H9 (cell line): Measurements from ENCODE around the gene COL23A1. TPM values are rescaled to one million over a fixed set of nuclear protein-coding genes. Genes with fewer than 3 reads are reported as not detected.

ENCODE experiments used
- DNase-seq: peaks from one replicate; pipeline ENCODE4 v3.0.0-alpha.2; 2017
- H2AFZ ChIP-seq: one replicate; pipeline ENCODE4 v1.6.1; 2013; ENCODE audit warnings: mild to moderate bottlenecking, low read length, control low read depth, moderate library complexity
- H2AK5ac ChIP-seq: 2 replicates; pipeline ENCODE4 v1.6.1; 2013; ENCODE audit warnings: low read length, control low read depth, mixed read lengths; ENCODE audit not compliant: insufficient read length
- H2BK120ac ChIP-seq: one replicate; pipeline ENCODE4 v1.6.1; 2013; ENCODE audit warnings: low read depth, mild to moderate bottlenecking, low read length, control low read depth, inconsistent platforms; ENCODE audit not compliant: poor library complexity, severe bottlenecking
- H2BK12ac ChIP-seq: 2 replicates; pipeline ENCODE4 v1.6.1; 2013; ENCODE audit warnings: low read length, control low read depth, mixed read lengths, low read depth; ENCODE audit not compliant: insufficient read length
- H2BK15ac ChIP-seq: 2 replicates; pipeline ENCODE4 v1.6.1; 2013; ENCODE audit warnings: low read depth, low read length, control low read depth
- H2BK20ac ChIP-seq: one replicate; pipeline ENCODE4 v1.6.1; 2013; ENCODE audit warnings: low read depth, mild to moderate bottlenecking, low read length, control low read depth, inconsistent platforms; ENCODE audit not compliant: poor library complexity, severe bottlenecking
- H2BK5ac ChIP-seq: 2 replicates; pipeline ENCODE4 v1.6.1; 2013; ENCODE audit warnings: low read length, control low read depth, mixed read lengths; ENCODE audit not compliant: insufficient read length
- H3K14ac ChIP-seq: 2 replicates; pipeline ENCODE4 v1.6.1; 2013; ENCODE audit warnings: low read length, control low read depth; ENCODE audit not compliant: insufficient read depth
- H3K18ac ChIP-seq: 2 replicates; pipeline ENCODE4 v1.6.1; 2013; ENCODE audit warnings: low read depth, mild to moderate bottlenecking, mixed read lengths, low read length, control low read depth; ENCODE audit not compliant: insufficient read length
- H3K23ac ChIP-seq: 2 replicates; pipeline ENCODE4 v1.6.1; 2013; ENCODE audit warnings: low read length, control low read depth, mixed read lengths, low read depth; ENCODE audit not compliant: insufficient read length
- H3K23me2 ChIP-seq: 2 replicates; pipeline ENCODE4 v1.6.1; 2013; ENCODE audit warnings: low read depth, mild to moderate bottlenecking, mixed read lengths, low read length, control low read depth; ENCODE audit not compliant: insufficient read length, poor library complexity, severe bottlenecking
- H3K27ac ChIP-seq: 2 replicates; pipeline ENCODE4 v1.5.1; 2013; ENCODE audit warnings: low read length, control low read depth, mixed read lengths, low read depth; ENCODE audit not compliant: insufficient read length
- H3K27me3 ChIP-seq: 2 replicates; pipeline ENCODE4 v1.6.1; 2013; ENCODE audit warnings: low read length, control low read depth, inconsistent platforms; ENCODE audit not compliant: insufficient read depth
- H3K4ac ChIP-seq: 2 replicates; pipeline ENCODE4 v1.6.1; 2013; ENCODE audit warnings: low read depth, mild to moderate bottlenecking, control low read depth, inconsistent platforms, low read length, moderate library complexity
- H3K4me1 ChIP-seq: 2 replicates; pipeline ENCODE4 v1.6.1; 2013; ENCODE audit warnings: low read length, control low read depth, inconsistent platforms; ENCODE audit not compliant: insufficient read depth
- H3K4me2 ChIP-seq: 2 replicates; pipeline ENCODE4 v1.6.1; 2013; ENCODE audit warnings: low read length, control low read depth, mixed read lengths; ENCODE audit not compliant: insufficient read length, insufficient read depth
- H3K56ac ChIP-seq: 2 replicates; pipeline ENCODE4 v1.6.1; 2013; ENCODE audit warnings: low read depth, mild to moderate bottlenecking, mixed read lengths, low read length, control low read depth; ENCODE audit not compliant: insufficient read length
- H3K79me1 ChIP-seq: 2 replicates; pipeline ENCODE4 v1.6.1; 2013; ENCODE audit warnings: low read depth, mild to moderate bottlenecking, moderate library complexity, low read length, control low read depth, inconsistent platforms; ENCODE audit not compliant: insufficient read depth, poor library complexity, severe bottlenecking
- H3K79me2 ChIP-seq: 2 replicates; pipeline ENCODE4 v1.6.1; 2013; ENCODE audit warnings: low read length, control low read depth, inconsistent platforms; ENCODE audit not compliant: insufficient read depth
- H3K9ac ChIP-seq: 2 replicates; pipeline ENCODE4 v1.6.1; 2013; ENCODE audit warnings: low read length, control low read depth, mixed read lengths; ENCODE audit not compliant: insufficient read length; ENCODE audit errors: extremely low read depth
- H3K9me3 ChIP-seq: one replicate; pipeline ENCODE4 v1.6.1; 2013; ENCODE audit warnings: low read depth, low read length, inconsistent platforms; ENCODE audit not compliant: control insufficient read depth
- H3T11ph ChIP-seq: one replicate; pipeline ENCODE4 v1.6.1; 2013; ENCODE audit warnings: mild to moderate bottlenecking, low read length, control low read depth, inconsistent platforms
- H4K20me1 ChIP-seq: one replicate; pipeline ENCODE4 v1.6.1; 2013; ENCODE audit not compliant: control insufficient read depth, insufficient read length, insufficient read depth
- H4K5ac ChIP-seq: 2 replicates; pipeline ENCODE4 v1.6.1; 2013; ENCODE audit warnings: low read depth, mild to moderate bottlenecking, mixed read lengths, low read length, control low read depth; ENCODE audit not compliant: insufficient read length
- H4K8ac ChIP-seq: replicated peaks from 2 replicates; pipeline ENCODE4 v1.6.1; 2013; ENCODE audit warnings: low read length, control low read depth, mixed read lengths, low read depth; ENCODE audit not compliant: insufficient read length
- H4K91ac ChIP-seq: 2 replicates; pipeline ENCODE4 v1.6.1; 2013; ENCODE audit warnings: low read depth, mild to moderate bottlenecking, moderate library complexity, mixed read lengths, low read length, control low read depth; ENCODE audit not compliant: insufficient read length
- H3K27ac Mint-ChIP-seq, 3 experiments: 2 replicates in 2 of 3; 3 replicates in 1 of 3; pipeline ENCODE4 v1.8.0; 2020 to 2021; ENCODE audit warnings: mixed read lengths in 3 of 3, mild to moderate bottlenecking in 1 of 3, moderate library complexity in 1 of 3
- H3K27me3 Mint-ChIP-seq: 2 replicates; pipeline ENCODE4 v1.8.0; 2021; ENCODE audit warnings: low read depth, mild to moderate bottlenecking, moderate library complexity, mixed read lengths
- H3K36me3 Mint-ChIP-seq, 3 experiments: 2 replicates in 2 of 3; 3 replicates in 1 of 3; pipeline ENCODE4 v1.8.0; 2020 to 2021; ENCODE audit warnings: low read depth in 3 of 3, mixed read lengths in 3 of 3; ENCODE audit not compliant: insufficient read depth in 1 of 3
- H3K4me1 Mint-ChIP-seq, 2 experiments: 2 replicates each; pipeline ENCODE4 v1.8.0; 2020; ENCODE audit warnings: mixed read lengths in 2 of 2
- H3K4me3 Mint-ChIP-seq, 2 experiments: 2 replicates in 1 of 2; 3 replicates in 1 of 2; pipeline ENCODE4 v1.8.0; 2020 to 2021; ENCODE audit warnings: mild to moderate bottlenecking in 2 of 2, mixed read lengths in 2 of 2, moderate library complexity in 1 of 2
- H3K9me3 Mint-ChIP-seq, 2 experiments: 2 replicates in 1 of 2; 3 replicates in 1 of 2; pipeline ENCODE4 v1.8.0; 2020; ENCODE audit warnings: mild to moderate bottlenecking in 2 of 2, mixed read lengths in 2 of 2, moderate library complexity in 1 of 2
- CTCF ChIP-seq: fragments of 200-600 bp; sonication (generic); conservative IDR thresholded peaks from 3 replicates; pipeline ENCODE4 v1.8.0; 2021; ENCODE audit warnings: antibody characterized with exemption, mild to moderate bottlenecking
- WGBS: extraction: QIAGEN DNeasy Blood & Tissue Kit; methylation state at CpG from one replicate; pipeline ENCODE4 v1.1.7; 2013; ENCODE audit warnings: missing lambda C conversion rate, low lambda C conversion rate, mixed read lengths; ENCODE audit not compliant: insufficient read length; ENCODE audit errors: extremely low coverage; 5-methylcytosine and 5-hydroxymethylcytosine counted together
- total RNA-seq: library from RNA; stranded (reverse); gene quantifications from 2 replicates; pipeline ENCODE4 v1.2.1, GENCODE V29; 2021

The COL23A1 gene
- total RNA-seq, 1 experiment from 2014 or later, result 2.6 TPM

GRCh38 chr5:178259623-178260536 is 330.3 kb downstream of the COL23A1 start:
- H3K18ac ChIP-seq, result no peak overlapping the region

More at GRCh38 chr5:178259623-178260536, 330.3 kb downstream of the COL23A1 start:
- H3K9me3 ChIP-seq, result no peaks in the 10 kb centered on the region
- H2BK5ac ChIP-seq, result no peak overlapping the region
- H3K36me3 Mint-ChIP-seq, result no peaks in the 10 kb centered on the region; a peak in 1 of 7 replicates
- no peaks in the 10 kb centered on the region; the same call in 1 of the 2 replicates for H3K27me3 Mint-ChIP-seq
- no peak overlapping the region for H2BK120ac ChIP-seq
- peaks cover 0 to 3% of the 10 kb centered on the region in 2 experiments; a peak in 2 of 5 replicates for H3K9me3 Mint-ChIP-seq
- no peak overlapping the region for H3T11ph ChIP-seq
- no peak overlapping the region for H3K4me2 ChIP-seq
- no peak for DNase-seq
- H2AK5ac ChIP-seq, result no peak overlapping the region
- H2BK12ac ChIP-seq, result no peak overlapping the region
- H3K27ac Mint-ChIP-seq, result no peak overlapping the region; a peak in 1 of 7 replicates
- no peak overlapping the region for H2BK20ac ChIP-seq
- no peak overlapping the region; the same call in 1 of the 2 replicates for H3K14ac ChIP-seq
- no peak overlapping the region for H4K5ac ChIP-seq
- H4K91ac ChIP-seq, result no peak overlapping the region
- H3K4me1 Mint-ChIP-seq, result peaks cover 0 to 9% of the 10 kb centered on the region in 2 experiments; a peak in 2 of 4 replicates
- H3K23me2 ChIP-seq, result no peaks in the 10 kb centered on the region
- no peaks in the 10 kb centered on the region for H3K4me1 ChIP-seq
- no peaks in the 10 kb centered on the region for H4K20me1 ChIP-seq
- H3K27ac ChIP-seq, result no peak overlapping the region
- H2BK15ac ChIP-seq, result no peak overlapping the region
- H2AFZ ChIP-seq, result no peak overlapping the region
- no peaks in the 10 kb centered on the region for H3K79me1 ChIP-seq
- H4K8ac ChIP-seq, result no peak overlapping the region
- no peak overlapping the region for H3K56ac ChIP-seq
- no peak overlapping the region for H3K9ac ChIP-seq
- no CpG with 5 or more reads among the region's 21 CpGs for WGBS
- H3K27me3 ChIP-seq, result no peaks in the 10 kb centered on the region; the same call in 1 of the 2 replicates
- no peaks in the 10 kb centered on the region; the same call in 1 of the 2 replicates for H3K79me2 ChIP-seq
- H3K23ac ChIP-seq, result no peak overlapping the region
- no peak overlapping the region for H3K4me3 Mint-ChIP-seq
- no peak overlapping the region for H3K4ac ChIP-seq
- no peak for TF ChIP-seq CTCF
